ENCODE results near the gene MTA1. TPM values are rescaled to one million over a fixed set of nuclear protein-coding genes. Genes with fewer than 3 reads are reported as not detected.

MTA1 gene
- total RNA-seq, 1 donor from 2014 or later = 192 TPM

GRCh38 chr14:105385698-105386365 lies 33.8 kb upstream of the MTA1 start:
- DNase-seq (ENCODE audit: missing footprints) (no peak), ATAC-seq (peak; percentile 17)
- intact Hi-C loops (cut with DNase I) = no loop called here

- intact Hi-C loops (cut with DNase I) = no loop called here
- ATAC-seq = no peak
- DNase-seq (ENCODE audit: missing footprints) = no peak
Observed at GRCh38 chr14:105386581-105387529, 32.8 kb upstream of the MTA1 start.

GRCh38 chr14:105387530-105387922 lies 32.1 kb upstream of the MTA1 start:
- DNase-seq (ENCODE audit: missing footprints) = peak; percentile 30
- ATAC-seq = no peak
- intact Hi-C loops (cut with DNase I) = no loop called here

GRCh38 chr14:105388110-105388951 lies 31.3 kb upstream of the MTA1 start:
- ATAC-seq (peak; percentile 32), DNase-seq (ENCODE audit: missing footprints) (peak; percentile 74)

GRCh38 chr14:105388976-105389375 lies 30.7 kb upstream of the MTA1 start:
- intact Hi-C loops (cut with DNase I) = no loop called here
- ATAC-seq = no peak
- no peak for DNase-seq (ENCODE audit: missing footprints)

More at GRCh38 chr14:105388110-105388951, 31.3 kb upstream of the MTA1 start:
- intact Hi-C loops (cut with DNase I) = no loop called here

GRCh38 chr14:105389534-105389933 lies 30.1 kb upstream of the MTA1 start:
- ATAC-seq = no peak
- intact Hi-C loops (cut with DNase I) = no loop called here
- peak; percentile 72 for DNase-seq (ENCODE audit: missing footprints)

GRCh38 chr14:105389976-105390848 lies 29.4 kb upstream of the MTA1 start:
- ATAC-seq (peak; percentile 30), DNase-seq (ENCODE audit: missing footprints) (peak; percentile 64)
- intact Hi-C loops (cut with DNase I) = no loop called here

- DNase-seq (ENCODE audit: missing footprints) = no peak
- no peak for ATAC-seq
- intact Hi-C loops (cut with DNase I) = no loop called here
Observed at GRCh38 chr14:105390849-105391500, 28.7 kb upstream of the MTA1 start.

- ATAC-seq = no peak
- DNase-seq (ENCODE audit: missing footprints) = peak; percentile 42
- intact Hi-C loops (cut with DNase I) = no loop called here
Observed at GRCh38 chr14:105391541-105391940, 28.1 kb upstream of the MTA1 start.

- peak; percentile 46 for DNase-seq (ENCODE audit: missing footprints)
- intact Hi-C loops (cut with DNase I) = no loop called here
- ATAC-seq = no peak
Observed at GRCh38 chr14:105392131-105393090, 27.2 kb upstream of the MTA1 start.

- DNase-seq (ENCODE audit: missing footprints) (peak; percentile 40), ATAC-seq (no peak)
- intact Hi-C loops (cut with DNase I) = no loop called here
Observed at GRCh38 chr14:105393151-105393550, 26.5 kb upstream of the MTA1 start.

GRCh38 chr14:105394714-105395537 lies 24.7 kb upstream of the MTA1 start:
- ATAC-seq = no peak
- no peak for DNase-seq (ENCODE audit: missing footprints)
- intact Hi-C loops (cut with DNase I) = no loop called here

- intact Hi-C loops (cut with DNase I) = no loop called here
- DNase-seq (ENCODE audit: missing footprints) (no peak), ATAC-seq (no peak)
Observed at GRCh38 chr14:105395538-105395854, 24.1 kb upstream of the MTA1 start.

- intact Hi-C loops (cut with DNase I) = no loop called here
Observed at GRCh38 chr14:105397350-105397931, 22.2 kb upstream of the MTA1 start.

GRCh38 chr14:105398044-105398725 lies 21.4 kb upstream of the MTA1 start, which contains the start of gene TEX22:
TEX22 (plus strand) TSS chr14:105398538; CDS start chr14:105399341, 803 bp downstream.
- ATAC-seq (peak; percentile 94), DNase-seq (ENCODE audit: missing footprints) (peak; percentile 95)
- intact Hi-C loops (cut with DNase I) = loop anchor here (1.0 to 2.0 kb wide), 2 partner anchors 17 to 92 kb away; no protein-coding TSS in a partner anchor

More at GRCh38 chr14:105397350-105397931, 22.2 kb upstream of the MTA1 start:
- peak; percentile 68 for DNase-seq (ENCODE audit: missing footprints)
- no peak for ATAC-seq
